Heart left ventricle (tissue), 16 donors: Measurements from ENCODE around the gene FAM43A. TPM values are rescaled to one million over a fixed set of nuclear protein-coding genes. Genes with fewer than 3 reads are reported as not detected.

Source experiments
- ATAC-seq, 4 donors: fragments of 200-7000 bp; cut with Tn5 transposase; one replicate each; pipeline ENCODE4 v1.9.1; 2020 to 2022; ENCODE audit warnings: moderate library complexity in 4 of 4, mild to moderate bottlenecking in 3 of 4, moderate number of reproducible peaks in 1 of 4
- DNase-seq, 5 donors: peaks; one replicate each; pipeline ENCODE4 v3.0.0-alpha.2; 2020
- H3K27ac ChIP-seq, 12 donors: fragments of 200-600 bp; sonication (generic) in 4 of 12; one replicate each; pipeline versions ENCODE4 v1.5.0 to v1.8.0; 2016 to 2022; ENCODE audit warnings: mild to moderate bottlenecking in 2 of 12
- H3K27me3 ChIP-seq, 9 donors: fragments of 200-600 bp; sonication (generic) in 2 of 9; one replicate each; pipeline versions ENCODE4 v1.5.1 to v1.8.0; 2016 to 2022; ENCODE audit warnings: mild to moderate bottlenecking in 3 of 9
- H3K36me3 ChIP-seq, 9 donors: fragments of 200-600 bp; sonication (generic) in 2 of 9; one replicate each; pipeline versions ENCODE4 v1.5.0 to v1.8.0; 2018 to 2022; ENCODE audit warnings: mild to moderate bottlenecking in 2 of 9
- H3K4me1 ChIP-seq, 12 donors: fragments of 200-600 bp; sonication (generic) in 4 of 12; one replicate each; pipeline versions ENCODE4 v1.5.0 to v1.8.0; 2016 to 2022; ENCODE audit warnings: mild to moderate bottlenecking in 3 of 12
- H3K4me3 ChIP-seq, 12 donors: fragments of 200-600 bp; sonication (generic) in 4 of 12; one replicate each; pipeline versions ENCODE4 v1.5.0 to v1.8.0; 2017 to 2022; ENCODE audit warnings: mild to moderate bottlenecking in 9 of 12, moderate library complexity in 4 of 12
- H3K9me3 ChIP-seq, 12 donors: fragments of 200-600 bp; sonication (generic) in 4 of 12; one replicate each; pipeline versions ENCODE4 v1.5.0 to v1.8.0; 2016 to 2022; ENCODE audit warnings: mild to moderate bottlenecking in 1 of 12
- POLR2A ChIP-seq, 2 donors: fragments of 450-650 bp; IDR thresholded peaks; one replicate each; pipeline ENCODE4 v1.6.1; 2017; ENCODE audit warnings: antibody characterized with exemption in 2 of 2, mild to moderate bottlenecking in 2 of 2, moderate library complexity in 2 of 2
- WGBS, 4 donors: extraction: QIAGEN DNeasy Blood & Tissue Kit in 2 of 4; methylation state at CpG; one replicate each; pipeline versions ENCODE4 v1.1.5 to v1.1.7; 2013 to 2018; 5-methylcytosine and 5-hydroxymethylcytosine counted together
- intact Hi-C, 10 donors: fragments of 100-400 bp; cut with DNase I; formaldehyde crosslinking; loops; one replicate each; pipeline versions ENCODE4 v1.11.1 to v1.14.2; 2022
- polyA plus RNA-seq, 2 donors: library from polyadenylated mRNA; stranded (reverse); fragments of 200-250 nt; gene quantifications; one replicate each; pipeline ENCODE4 v1.2.3, GENCODE V29; 2013
- total RNA-seq, 9 donors: library from RNA; depleted of rRNA in 2 of 9; stranded (reverse); fragments of >200 nt in 2 of 9; fragmentation: NEBNext Ultra II Directional in 3 of 9; extraction: Animal tissue kit (Norgen Biotek cat#: 25700) in 3 of 9; gene quantifications; one replicate each; pipeline versions ENCODE4 v1.1.0 to v1.2.4, GENCODE V29; 2016 to 2023
- TF ChIP-seq, protein P1 (sequence below), 12 donors: fragments of 200-600 bp; sonication (generic) in 4 of 12; IDR thresholded peaks; one replicate each; pipeline versions ENCODE4 v1.5.0 to v1.8.0; 2018 to 2022; ENCODE audit warnings: antibody characterized with exemption in 12 of 12, mild to moderate bottlenecking in 5 of 12
- donor health status: ischemic (EF 13 %, LVEDD 7.1; RV severe dilation, severe dysfunction).
- donor health status: healthy with polysubstance abuse.
- donor health status: DM: no; HTN: yes; CAD: no.
- donor health status: DM: no; HTN: no; CAD: no.
- donor health status: ischemic (EF 25% LVEDD 6.9; RV normal size, moderate dysfunction).
- donor health status: ischemic (EF 25% LVEDD 5.7; RV mildly dilated, moderate dysfunction).
- donor health status: healthy.
- donor health status: DM: yes; HTN: yes; CAD: no.
- donor health status: ischemic (EF 35%, LVEDD 5.7; RV mildly dilated, moderate dysfunction).
- donor health status: nonischemic (EF 11% LVEDD 7.7; RV severe dilation, severe dysfunction).
- donor health status: DM: yes; HTN: yes; CAD: no.
- donor health status: PGD.
- donor health status: ischemic (EF 29% LVEDD 5.4; RV normal size, mild dysfunction).
- donor health status: nonischemic (EF 23%, LVEDD 6.1; RV moderate dilation, normal function).

FAM43A gene
- total and polyA plus RNA-seq, 11 donors, result 7.5 to 34.8 (median 15.5) TPM

DNA sequence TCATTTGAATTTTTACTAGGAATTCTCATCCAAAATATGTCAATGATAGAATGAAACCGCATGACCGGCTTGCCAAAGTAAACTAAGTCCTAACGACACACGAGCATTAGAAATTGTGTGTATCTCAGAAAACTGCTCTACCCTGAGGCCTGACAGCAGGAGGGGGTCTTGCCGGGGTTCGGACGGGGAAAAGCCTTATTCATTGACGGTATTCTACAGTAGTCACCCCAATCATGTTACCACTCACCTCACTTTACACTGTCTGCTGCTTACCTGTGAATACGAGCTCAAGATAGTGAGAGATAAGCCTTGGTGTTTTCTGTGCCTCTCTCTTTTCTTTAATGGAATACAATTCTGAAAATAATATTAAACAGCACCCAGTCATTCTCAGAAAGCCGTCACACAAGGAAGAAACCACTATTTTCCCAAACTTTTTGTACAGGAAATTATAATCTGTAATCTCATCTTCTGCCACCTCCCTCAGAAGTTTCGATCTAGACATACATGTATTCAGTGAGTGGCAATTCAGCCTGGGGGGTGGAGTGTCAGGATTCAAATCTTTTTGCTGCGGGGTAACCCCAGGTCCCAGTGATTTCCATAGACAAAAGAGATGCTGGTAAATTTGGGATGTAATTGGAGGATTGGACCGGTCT is 492 bp upstream of the FAM43A start:
- Histone ChIP-seq H3K9me3 (no peaks in the 10 kb centered on the region), H3K27ac (peak overlapping the region in 11 of 12 donors; percentile 43 to 94 (median 90)), H3K27me3 (no peaks in the 10 kb centered on the region), H3K36me3 (peaks cover 0 to 8% (median 0%) of the 10 kb centered on the region in 9 donors), H3K4me3 (peak overlapping the region; percentile 70 to 96 (median 86)), H3K4me1 (peaks cover 4 to 56% (median 38%) of the 10 kb centered on the region in 12 donors)
- ATAC-seq, result no peak
- DNase-seq, result no peak
- TF ChIP-seq, protein P1, sequence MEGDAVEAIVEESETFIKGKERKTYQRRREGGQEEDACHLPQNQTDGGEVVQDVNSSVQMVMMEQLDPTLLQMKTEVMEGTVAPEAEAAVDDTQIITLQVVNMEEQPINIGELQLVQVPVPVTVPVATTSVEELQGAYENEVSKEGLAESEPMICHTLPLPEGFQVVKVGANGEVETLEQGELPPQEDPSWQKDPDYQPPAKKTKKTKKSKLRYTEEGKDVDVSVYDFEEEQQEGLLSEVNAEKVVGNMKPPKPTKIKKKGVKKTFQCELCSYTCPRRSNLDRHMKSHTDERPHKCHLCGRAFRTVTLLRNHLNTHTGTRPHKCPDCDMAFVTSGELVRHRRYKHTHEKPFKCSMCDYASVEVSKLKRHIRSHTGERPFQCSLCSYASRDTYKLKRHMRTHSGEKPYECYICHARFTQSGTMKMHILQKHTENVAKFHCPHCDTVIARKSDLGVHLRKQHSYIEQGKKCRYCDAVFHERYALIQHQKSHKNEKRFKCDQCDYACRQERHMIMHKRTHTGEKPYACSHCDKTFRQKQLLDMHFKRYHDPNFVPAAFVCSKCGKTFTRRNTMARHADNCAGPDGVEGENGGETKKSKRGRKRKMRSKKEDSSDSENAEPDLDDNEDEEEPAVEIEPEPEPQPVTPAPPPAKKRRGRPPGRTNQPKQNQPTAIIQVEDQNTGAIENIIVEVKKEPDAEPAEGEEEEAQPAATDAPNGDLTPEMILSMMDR (IDR thresholded peaks at IDR 0.05), result no peak
- no peak for TF ChIP-seq POLR2A (IDR thresholded peaks at IDR 0.05)
- intact Hi-C loops, result loop anchor here (1.0 to 10.0 kb wide), 20 partner anchors 82 to 840 kb away; no protein-coding TSS in a partner anchor
- 60 to 67% (median 64%) methylated on average over 13 of the region's 13 CpGs for WGBS, 4 donors

DNA sequence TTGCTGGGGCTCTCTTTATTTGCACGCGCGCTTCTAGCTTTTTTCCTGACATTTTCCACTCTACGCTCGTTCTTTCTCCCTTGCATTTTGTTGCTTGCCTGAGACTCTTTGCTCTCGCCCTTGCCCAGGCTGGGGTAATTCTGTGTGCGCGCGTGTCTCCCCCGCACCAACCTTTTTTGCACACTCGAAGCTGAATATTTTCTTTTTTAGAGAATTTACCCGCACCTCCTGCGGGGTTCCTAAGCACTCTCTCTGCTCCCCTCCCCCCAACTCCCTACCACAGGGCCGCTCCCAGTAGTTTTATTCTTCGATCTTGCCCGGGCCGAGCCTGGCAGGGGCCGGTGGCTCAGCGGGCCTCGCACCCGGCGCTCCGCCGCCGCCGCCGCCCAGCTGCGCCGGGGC is 732 bp downstream of the FAM43A start:
- H3K4me1 ChIP-seq, result peaks cover 4 to 68% (median 50%) of the 10 kb centered on the region in 12 donors
- peak overlapping the region; percentile 70 to 96 (median 86) for H3K4me3 ChIP-seq
- peak overlapping the region; percentile 43 to 94 (median 90) for H3K27ac ChIP-seq
- peaks cover 0 to 8% (median 0%) of the 10 kb centered on the region in 9 donors for H3K36me3 ChIP-seq
- intact Hi-C loops, result loop anchor here (2.0 to 10.0 kb wide), 16 partner anchors 81 to 838 kb away; no protein-coding TSS in a partner anchor
- WGBS, 4 donors, result 0 to 1% (median 0%) methylated on average over 29 of the region's 29 CpGs
- no peaks in the 10 kb centered on the region for H3K27me3 ChIP-seq
- no peak for DNase-seq
- TF ChIP-seq, protein P1 (IDR thresholded peaks at IDR 0.05), result no peak
- no peak for TF ChIP-seq POLR2A (IDR thresholded peaks at IDR 0.05)
- no peak for ATAC-seq
- no peaks in the 10 kb centered on the region for H3K9me3 ChIP-seq

DNA sequence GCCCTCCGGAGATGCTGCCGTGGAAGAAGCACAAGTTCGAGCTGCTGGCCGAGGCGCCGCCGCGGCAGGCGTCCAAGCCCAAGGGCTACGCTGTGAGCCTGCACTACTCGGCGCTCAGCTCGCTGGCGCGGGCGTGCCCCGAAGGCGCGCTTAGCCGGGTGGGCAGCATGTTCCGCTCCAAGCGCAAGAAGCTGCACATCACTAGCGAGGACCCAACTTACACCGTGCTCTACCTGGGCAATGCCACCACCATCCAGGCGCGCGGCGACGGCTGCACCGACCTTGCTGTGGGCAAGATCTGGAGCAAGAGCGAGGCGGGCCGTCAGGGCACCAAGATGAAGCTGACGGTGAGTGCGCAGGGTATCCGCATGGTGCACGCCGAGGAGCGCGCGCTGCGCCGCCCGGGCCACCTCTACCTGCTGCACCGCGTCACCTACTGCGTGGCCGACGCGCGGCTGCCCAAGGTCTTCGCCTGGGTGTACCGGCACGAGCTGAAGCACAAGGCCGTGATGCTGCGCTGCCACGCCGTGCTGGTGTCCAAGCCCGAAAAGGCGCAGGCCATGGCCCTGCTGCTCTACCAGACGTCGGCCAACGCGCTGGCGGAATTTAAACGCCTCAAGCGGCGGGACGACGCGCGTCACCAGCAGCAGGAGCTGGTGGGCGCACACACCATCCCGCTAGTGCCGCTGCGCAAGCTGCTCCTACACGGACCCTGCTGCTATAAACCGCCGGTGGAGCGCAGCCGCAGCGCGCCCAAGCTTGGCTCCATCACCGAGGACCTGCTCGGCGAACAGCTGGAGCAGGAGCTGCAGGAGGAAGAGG is 1.3 kb downstream of the FAM43A start:
- peak in 3 of 4 donors; percentile 8 to 37 (median 34) for ATAC-seq
- intact Hi-C loops, result loop anchor here (2.0 to 10.0 kb wide), 16 partner anchors 80 to 838 kb away; no protein-coding TSS in a partner anchor
- peak; percentile 53 to 86 (median 65) for DNase-seq

More for the DNA sequence above, 1.3 kb downstream of the FAM43A start:
- TF ChIP-seq, protein P1 (IDR thresholded peaks at IDR 0.05), result no peak
- no peak for TF ChIP-seq POLR2A (IDR thresholded peaks at IDR 0.05)
- no peaks in the 10 kb centered on the region for H3K27me3 ChIP-seq
- H3K9me3 ChIP-seq, result no peaks in the 10 kb centered on the region
- WGBS, 4 donors, result 2 to 8% (median 4%) methylated on average over 51 to 86 of the region's 86 CpGs
- H3K27ac ChIP-seq, result peak overlapping the region; percentile 84 to 94 (median 91)
- H3K4me1 ChIP-seq, result peaks cover 4 to 73% (median 54%) of the 10 kb centered on the region in 12 donors
- peaks cover 0 to 8% (median 0%) of the 10 kb centered on the region in 9 donors for H3K36me3 ChIP-seq
- peak overlapping the region; percentile 70 to 96 (median 86) for H3K4me3 ChIP-seq
